Measurements from ENCODE around the gene LAPTM5. TPM values are rescaled to one million over a fixed set of nuclear protein-coding genes. Genes with fewer than 3 reads are reported as not detected.

Gene LAPTM5
- total RNA-seq, 1 donor from 2014 or later = not detected

DNA sequence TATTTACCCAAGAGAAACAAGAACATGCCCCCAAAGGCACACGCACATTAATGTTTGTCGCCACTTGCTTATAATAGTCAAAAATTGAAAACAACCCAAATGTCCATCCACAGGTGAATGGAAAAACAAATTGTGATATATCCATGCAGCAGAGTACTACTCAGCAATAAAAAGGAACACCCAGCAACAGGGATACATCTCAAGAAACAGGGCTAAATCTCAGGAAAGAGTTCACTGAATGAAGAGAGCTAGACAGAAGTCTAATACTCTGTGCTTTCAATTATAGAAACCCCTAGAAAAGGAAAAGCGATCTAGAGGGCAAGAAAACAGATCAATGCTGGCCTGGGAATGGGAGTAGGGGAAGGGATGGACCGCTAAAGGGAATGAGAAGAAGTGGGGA, 36.7 kb upstream of the LAPTM5 start:
- H3K27me3 Mint-ChIP-seq (ENCODE audit: insufficient read depth, low read depth) = peaks cover 16% of the 10 kb centered on the region
- H3K27ac Mint-ChIP-seq = no peak overlapping the region

DNA sequence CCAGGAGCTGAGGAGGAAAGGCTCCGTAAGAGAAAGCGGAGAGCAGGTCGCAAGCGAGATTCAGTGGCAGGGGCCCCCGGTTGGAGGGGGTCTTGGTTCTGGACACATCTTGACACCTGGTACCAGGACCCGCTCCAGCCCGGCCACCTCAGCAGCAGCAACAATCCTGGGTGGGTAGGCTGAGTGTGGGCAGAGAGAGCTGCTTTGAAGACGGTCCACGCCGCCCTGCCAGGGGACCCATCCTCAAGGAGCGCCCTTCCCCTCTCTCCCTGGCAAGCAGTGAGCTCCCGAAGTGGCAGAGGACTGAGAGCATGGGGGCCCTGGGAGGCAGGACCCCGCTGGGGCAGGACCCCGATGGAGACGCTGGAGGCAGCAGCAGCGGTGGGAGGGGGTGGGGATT, 35.6 kb upstream of the LAPTM5 start:
- no peak overlapping the region for H3K4me3 ChIP-seq
- H3F3A ChIP-seq (ENCODE audit: low read depth) = no peaks in the 10 kb centered on the region
- Mint-ChIP-seq H3K36me3 (no peaks in the 10 kb centered on the region), H3K4me3 (no peak overlapping the region), H3K9me3 (no peaks in the 10 kb centered on the region), H3K4me1 (peaks cover 33% of the 10 kb centered on the region), H3K27ac (no peak overlapping the region), H3K27me3 (ENCODE audit: insufficient read depth, low read depth) (peaks cover 18% of the 10 kb centered on the region)
- TF ChIP-seq, protein P1, sequence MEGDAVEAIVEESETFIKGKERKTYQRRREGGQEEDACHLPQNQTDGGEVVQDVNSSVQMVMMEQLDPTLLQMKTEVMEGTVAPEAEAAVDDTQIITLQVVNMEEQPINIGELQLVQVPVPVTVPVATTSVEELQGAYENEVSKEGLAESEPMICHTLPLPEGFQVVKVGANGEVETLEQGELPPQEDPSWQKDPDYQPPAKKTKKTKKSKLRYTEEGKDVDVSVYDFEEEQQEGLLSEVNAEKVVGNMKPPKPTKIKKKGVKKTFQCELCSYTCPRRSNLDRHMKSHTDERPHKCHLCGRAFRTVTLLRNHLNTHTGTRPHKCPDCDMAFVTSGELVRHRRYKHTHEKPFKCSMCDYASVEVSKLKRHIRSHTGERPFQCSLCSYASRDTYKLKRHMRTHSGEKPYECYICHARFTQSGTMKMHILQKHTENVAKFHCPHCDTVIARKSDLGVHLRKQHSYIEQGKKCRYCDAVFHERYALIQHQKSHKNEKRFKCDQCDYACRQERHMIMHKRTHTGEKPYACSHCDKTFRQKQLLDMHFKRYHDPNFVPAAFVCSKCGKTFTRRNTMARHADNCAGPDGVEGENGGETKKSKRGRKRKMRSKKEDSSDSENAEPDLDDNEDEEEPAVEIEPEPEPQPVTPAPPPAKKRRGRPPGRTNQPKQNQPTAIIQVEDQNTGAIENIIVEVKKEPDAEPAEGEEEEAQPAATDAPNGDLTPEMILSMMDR (IDR thresholded peaks at IDR 0.05) = no peak
- TF ChIP-seq EZH2 (IDR thresholded peaks at IDR 0.05) = no peak
- no peak for TF ChIP-seq EZH2phosphoT487 (IDR thresholded peaks at IDR 0.05)
- no peaks in the 10 kb centered on the region for H3K4me1 ChIP-seq
- no peaks in the 10 kb centered on the region for H4K20me1 ChIP-seq (ENCODE audit: low read depth)
- no peak overlapping the region for H2AFZ ChIP-seq (replicated peaks)
- no peaks in the 10 kb centered on the region for H3K36me3 ChIP-seq
- no peak overlapping the region for H3K9ac ChIP-seq
- H3K9me3 ChIP-seq (ENCODE audit: low read depth) = no peaks in the 10 kb centered on the region
- no peak overlapping the region for H3K4me2 ChIP-seq
- no peaks in the 10 kb centered on the region for H3K79me2 ChIP-seq (ENCODE audit: low read depth)
- DNase-seq (ENCODE audit: low spot score) = no peak
- H3K27ac ChIP-seq = no peak overlapping the region
- no peaks in the 10 kb centered on the region for H3K27me3 ChIP-seq

More for the DNA sequence above, 36.7 kb upstream of the LAPTM5 start:
- Histone ChIP-seq H3K4me1 (no peaks in the 10 kb centered on the region), H4K20me1 (ENCODE audit: low read depth) (no peaks in the 10 kb centered on the region), H3K27me3 (no peaks in the 10 kb centered on the region), H3K36me3 (no peaks in the 10 kb centered on the region), H3K4me2 (no peak overlapping the region), H3K27ac (no peak overlapping the region), H3K9me3 (ENCODE audit: low read depth) (no peaks in the 10 kb centered on the region), H3K79me2 (ENCODE audit: low read depth) (no peaks in the 10 kb centered on the region), H3F3A (ENCODE audit: low read depth) (no peaks in the 10 kb centered on the region), H3K9ac (no peak overlapping the region), H2AFZ (replicated peaks) (no peak overlapping the region), H3K4me3 (no peak overlapping the region)
- no peak for DNase-seq (ENCODE audit: low spot score)
- TF ChIP-seq EZH2phosphoT487 (IDR thresholded peaks at IDR 0.05) (no peak), EZH2 (IDR thresholded peaks at IDR 0.05) (no peak)
- TF ChIP-seq, protein P1 (IDR thresholded peaks at IDR 0.05) = no peak
- H3K9me3 Mint-ChIP-seq = no peaks in the 10 kb centered on the region
- H3K4me3 Mint-ChIP-seq = no peak overlapping the region
- peaks cover 32% of the 10 kb centered on the region for H3K4me1 Mint-ChIP-seq
- no peaks in the 10 kb centered on the region for H3K36me3 Mint-ChIP-seq

DNA sequence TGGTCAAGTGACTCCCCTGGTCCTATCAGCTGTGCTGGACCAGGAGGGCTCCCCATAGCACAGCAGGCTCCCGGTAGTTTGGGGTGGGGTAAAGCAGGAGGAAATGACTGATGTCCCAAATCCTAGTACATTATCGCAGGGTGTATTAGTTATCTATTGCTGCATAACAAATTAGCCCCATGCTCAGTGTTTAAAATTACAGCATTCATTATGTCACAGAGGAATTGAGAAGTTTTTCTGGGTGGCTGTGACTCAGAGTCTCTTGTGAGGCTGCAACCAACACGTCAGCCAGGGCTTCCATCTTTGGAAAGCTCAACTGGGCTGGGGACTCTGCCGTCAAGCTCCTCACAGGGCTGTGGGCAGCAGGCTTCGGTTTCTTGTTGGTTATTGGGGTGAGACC, 34.3 kb upstream of the LAPTM5 start:
- Histone ChIP-seq H3K27ac (no peak overlapping the region), H3F3A (ENCODE audit: low read depth) (peaks cover 1% of the 10 kb centered on the region), H3K9ac (no peak overlapping the region), H2AFZ (replicated peaks) (no peak overlapping the region), H3K4me3 (no peak overlapping the region), H3K79me2 (ENCODE audit: low read depth) (no peaks in the 10 kb centered on the region), H3K4me1 (peaks cover under 1% of the 10 kb centered on the region), H3K36me3 (no peaks in the 10 kb centered on the region), H4K20me1 (ENCODE audit: low read depth) (no peaks in the 10 kb centered on the region), H3K9me3 (ENCODE audit: low read depth) (no peaks in the 10 kb centered on the region), H3K27me3 (no peaks in the 10 kb centered on the region), H3K4me2 (no peak overlapping the region)
- H3K27me3 Mint-ChIP-seq (ENCODE audit: insufficient read depth, low read depth) = peaks cover 23% of the 10 kb centered on the region
- H3K4me1 Mint-ChIP-seq = peaks cover 41% of the 10 kb centered on the region
- H3K36me3 Mint-ChIP-seq = no peaks in the 10 kb centered on the region
- no peak for TF ChIP-seq EZH2phosphoT487 (IDR thresholded peaks at IDR 0.05)
- TF ChIP-seq, protein P1 (IDR thresholded peaks at IDR 0.05) = no peak
- no peak for TF ChIP-seq EZH2 (IDR thresholded peaks at IDR 0.05)
- H3K4me3 Mint-ChIP-seq = no peak overlapping the region
- no peak overlapping the region for H3K27ac Mint-ChIP-seq
- no peak for DNase-seq (ENCODE audit: low spot score)
- no peaks in the 10 kb centered on the region for H3K9me3 Mint-ChIP-seq

Data from neural progenitor cell (in vitro differentiated cells).